Sigmoid colon (tissue), 4 donors: ENCODE data around the gene PIANP.

ENCODE experiments used
- POLR2A ChIP-seq, 2 donors: fragments of 450-650 bp; IDR thresholded peaks; one replicate each; pipeline ENCODE4 v1.6.1; 2016; ENCODE audit warnings: antibody characterized with exemption in 2 of 2, mild to moderate bottlenecking in 2 of 2, moderate library complexity in 2 of 2
- POLR2AphosphoS5 ChIP-seq, 4 donors: sonication (generic); formaldehyde crosslinking; IDR thresholded peaks; one replicate each; pipeline ENCODE4 v1.6.1; 2017; ENCODE audit warnings: antibody characterized with exemption in 4 of 4
- TF ChIP-seq, protein P1 (sequence below), 4 experiments: fragments of 450-650 bp in 3 of 4; fragments of 200-600 bp in 1 of 4; IDR thresholded peaks; one replicate each; pipeline ENCODE4 v1.5.1; 2016 to 2019; ENCODE audit warnings: antibody characterized with exemption in 4 of 4, mild to moderate bottlenecking in 3 of 4, moderate library complexity in 2 of 4

DNA sequence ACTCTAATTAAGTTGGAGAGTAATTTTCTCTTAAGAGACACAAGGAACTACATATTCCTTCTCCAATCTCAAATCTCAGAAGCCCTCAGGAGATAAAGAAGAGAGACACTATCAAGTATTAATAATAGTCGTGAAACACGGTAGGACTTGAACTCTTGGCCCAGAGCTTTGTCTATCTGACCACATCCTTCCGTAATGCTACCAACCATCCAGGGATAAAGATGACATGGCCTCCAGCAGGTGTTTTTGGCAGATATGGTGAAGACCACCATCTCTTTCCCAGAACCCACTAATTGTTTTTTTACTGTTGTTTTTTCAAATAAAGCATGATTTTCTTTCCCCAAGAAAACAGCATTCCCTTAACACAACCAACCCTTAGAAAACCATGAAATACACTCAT, 14.8 kb downstream of the PIANP start:
- TF ChIP-seq POLR2AphosphoS5 (IDR thresholded peaks at IDR 0.05) (no peak), POLR2A (IDR thresholded peaks at IDR 0.05) (no peak)
- TF ChIP-seq, protein P1, sequence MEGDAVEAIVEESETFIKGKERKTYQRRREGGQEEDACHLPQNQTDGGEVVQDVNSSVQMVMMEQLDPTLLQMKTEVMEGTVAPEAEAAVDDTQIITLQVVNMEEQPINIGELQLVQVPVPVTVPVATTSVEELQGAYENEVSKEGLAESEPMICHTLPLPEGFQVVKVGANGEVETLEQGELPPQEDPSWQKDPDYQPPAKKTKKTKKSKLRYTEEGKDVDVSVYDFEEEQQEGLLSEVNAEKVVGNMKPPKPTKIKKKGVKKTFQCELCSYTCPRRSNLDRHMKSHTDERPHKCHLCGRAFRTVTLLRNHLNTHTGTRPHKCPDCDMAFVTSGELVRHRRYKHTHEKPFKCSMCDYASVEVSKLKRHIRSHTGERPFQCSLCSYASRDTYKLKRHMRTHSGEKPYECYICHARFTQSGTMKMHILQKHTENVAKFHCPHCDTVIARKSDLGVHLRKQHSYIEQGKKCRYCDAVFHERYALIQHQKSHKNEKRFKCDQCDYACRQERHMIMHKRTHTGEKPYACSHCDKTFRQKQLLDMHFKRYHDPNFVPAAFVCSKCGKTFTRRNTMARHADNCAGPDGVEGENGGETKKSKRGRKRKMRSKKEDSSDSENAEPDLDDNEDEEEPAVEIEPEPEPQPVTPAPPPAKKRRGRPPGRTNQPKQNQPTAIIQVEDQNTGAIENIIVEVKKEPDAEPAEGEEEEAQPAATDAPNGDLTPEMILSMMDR (IDR thresholded peaks at IDR 0.05), result no peak
